Endothelial cell of hepatic sinusoid (primary cell): ENCODE data around the gene SNX15.
"Not testable (repeated sequence)": the region's sequence is repeated elsewhere in the genome, so short reads cannot be mapped to it uniquely, and the experiment has no call there.

Source experiments
- in situ Hi-C: cut with HindIII; loops from 2 replicates; pipeline ENCODE4 v1.10.0; 2017; ENCODE audit warnings: low sequenced_read_pairs

The SNX15 gene

GRCh38 chr11:65027213-65028067 is at the start of gene SNX15:
TSS of gene SNX15 (plus strand) at chr11:65027439. CDS start at chr11:65027538, 99 bp downstream.
- in situ Hi-C loops = no loop called here

DNA sequence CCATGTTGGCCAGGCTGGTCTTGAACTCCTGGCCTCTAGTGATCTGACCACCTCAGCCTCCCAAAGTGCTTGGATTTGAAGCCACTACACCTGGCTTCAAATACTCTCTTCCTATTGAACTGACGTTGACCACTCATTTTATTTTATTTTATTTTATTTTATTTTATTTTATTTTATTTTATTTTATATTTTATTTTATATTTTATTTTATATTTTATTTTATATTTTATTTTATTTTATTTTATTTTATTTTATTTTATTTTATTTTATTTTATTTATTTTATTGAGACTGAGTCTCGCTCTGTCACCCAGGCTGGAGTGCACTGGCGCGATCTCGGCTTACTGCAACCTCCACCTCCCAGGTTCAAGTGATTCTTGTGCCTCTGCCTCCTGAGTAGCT is 43.9 kb upstream of the SNX15 start:
- in situ Hi-C loops = not testable (repeated sequence)

- in situ Hi-C loops = no loop called here
Measured at GRCh38 chr11:64987998-64988854, 39.0 kb upstream of the SNX15 start.

- in situ Hi-C loops = no loop called here
Measured at GRCh38 chr11:64989416-64989815, 37.8 kb upstream of the SNX15 start.

DNA sequence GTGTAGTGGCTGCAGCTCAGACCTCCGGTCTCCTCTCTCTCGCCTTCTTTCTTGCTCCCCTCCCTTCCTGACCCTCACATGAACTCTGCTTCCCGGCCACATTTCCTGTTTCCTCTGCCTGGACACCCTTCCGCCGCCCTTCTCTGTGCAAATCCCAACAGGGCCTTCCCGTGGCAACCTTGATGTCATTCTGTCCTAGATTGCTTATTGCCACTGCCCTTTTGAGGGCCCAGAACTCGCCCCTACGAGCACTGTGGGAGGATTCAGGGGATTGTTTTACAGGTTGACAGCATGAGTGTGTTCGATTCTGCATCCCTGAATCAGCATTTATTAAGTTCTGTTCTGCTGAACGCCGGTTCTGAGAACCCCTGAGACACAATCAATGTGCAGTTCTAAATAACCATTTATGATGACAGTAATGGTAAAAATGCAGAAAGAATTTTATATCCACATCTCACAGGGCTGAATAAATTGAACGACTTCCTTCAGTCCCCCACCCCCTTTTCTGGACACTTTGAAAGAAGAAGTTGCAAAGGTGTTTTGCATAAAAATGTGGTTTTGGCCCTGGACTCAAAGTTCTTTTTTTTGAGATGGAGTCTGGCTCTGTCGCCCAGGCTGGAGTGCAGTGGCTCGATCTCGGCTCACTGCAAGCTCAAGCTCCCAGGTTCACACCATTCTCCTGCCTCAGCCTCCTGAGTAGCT is 36.9 kb upstream of the SNX15 start:
- in situ Hi-C loops = no loop called here

DNA sequence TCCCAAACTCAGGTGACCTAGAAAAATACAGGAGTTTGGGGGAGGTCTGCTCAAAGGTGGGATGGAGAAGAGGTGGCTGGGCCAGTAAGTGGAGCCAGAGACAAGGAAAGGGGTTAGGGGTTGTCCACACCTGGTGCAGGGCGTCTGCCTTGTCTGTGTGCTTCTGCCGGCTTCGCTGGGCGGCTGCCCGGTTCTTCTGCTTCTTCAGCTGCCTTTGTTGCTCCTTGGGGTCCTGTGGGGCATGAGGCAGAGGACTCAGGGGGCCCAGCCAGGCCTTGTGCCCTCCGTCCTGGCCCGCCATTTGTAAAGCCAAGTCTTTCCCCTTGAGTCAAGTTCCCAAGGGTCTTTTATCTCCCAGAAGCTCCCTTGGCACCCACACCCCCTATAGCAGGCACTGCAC is 32.9 kb upstream of the SNX15 start:
- in situ Hi-C loops = no loop called here

DNA sequence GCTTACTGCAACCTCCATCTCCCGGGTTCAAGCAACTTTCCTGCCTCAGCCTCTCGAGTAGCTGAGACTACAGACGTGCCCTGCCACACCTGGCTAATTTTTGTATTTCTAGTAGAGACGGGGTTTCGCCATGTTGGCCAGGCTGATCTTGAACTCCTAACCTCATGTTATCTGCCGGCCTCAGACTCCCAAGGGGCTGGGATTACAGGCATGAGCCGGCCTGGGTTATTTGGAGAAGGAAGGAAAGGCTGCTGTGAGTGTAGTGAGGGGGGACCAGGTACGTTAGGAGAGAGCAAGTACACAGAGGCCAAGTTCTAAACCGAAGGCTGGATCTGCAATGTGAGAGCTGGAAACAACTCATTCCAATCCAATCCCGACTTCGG is 30.9 kb upstream of the SNX15 start:
- in situ Hi-C loops = no loop called here

- in situ Hi-C loops = no loop called here
Measured at GRCh38 chr11:64996710-64997380, 30.4 kb upstream of the SNX15 start, which contains the start of gene BATF2. TSS of gene BATF2 (minus strand) at chr11:64996971. CDS start at chr11:64996914, 57 bp downstream.

GRCh38 chr11:64998141-64998540 is 29.1 kb upstream of the SNX15 start:
- in situ Hi-C loops = no loop called here

DNA sequence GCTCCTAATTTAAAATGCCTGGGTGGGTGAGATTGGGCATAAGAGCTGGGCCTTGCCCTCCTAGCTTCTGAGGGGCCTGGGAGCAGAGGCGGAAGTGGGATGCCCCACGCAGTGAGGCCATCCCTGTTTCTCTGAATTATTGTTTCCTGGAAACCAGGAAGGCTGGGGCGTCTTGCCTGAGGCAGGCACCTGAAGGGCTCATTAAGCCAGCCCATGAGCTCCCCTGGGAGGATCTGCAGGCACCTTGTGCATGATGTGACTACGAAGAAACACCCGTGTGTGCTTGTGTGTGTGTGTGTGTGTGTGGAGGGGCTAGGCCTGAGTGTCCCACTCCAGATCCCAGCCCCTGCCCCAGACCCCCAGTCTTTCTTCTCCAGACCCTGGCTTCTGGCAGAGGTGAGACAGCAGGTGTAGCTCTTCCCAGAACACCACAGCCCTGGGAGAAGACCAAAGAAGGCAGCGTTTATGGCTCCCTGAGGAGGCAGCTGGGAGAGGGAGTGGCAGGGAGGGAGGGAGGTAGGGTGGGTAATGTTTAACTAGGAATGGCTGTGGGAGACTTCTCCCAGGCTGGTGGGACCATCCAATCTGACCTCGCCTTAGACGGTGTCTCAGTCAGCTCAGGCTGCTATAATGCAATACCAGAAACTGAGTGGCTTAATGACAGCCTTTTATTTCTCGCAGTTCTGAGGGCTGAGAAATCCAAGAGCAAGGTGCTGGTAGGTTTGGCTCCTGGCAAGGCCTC is 28.4 kb upstream of the SNX15 start:
- in situ Hi-C loops = no loop called here

- in situ Hi-C loops = no loop called here
Measured at GRCh38 chr11:64999478-64999877, 27.8 kb upstream of the SNX15 start.

DNA sequence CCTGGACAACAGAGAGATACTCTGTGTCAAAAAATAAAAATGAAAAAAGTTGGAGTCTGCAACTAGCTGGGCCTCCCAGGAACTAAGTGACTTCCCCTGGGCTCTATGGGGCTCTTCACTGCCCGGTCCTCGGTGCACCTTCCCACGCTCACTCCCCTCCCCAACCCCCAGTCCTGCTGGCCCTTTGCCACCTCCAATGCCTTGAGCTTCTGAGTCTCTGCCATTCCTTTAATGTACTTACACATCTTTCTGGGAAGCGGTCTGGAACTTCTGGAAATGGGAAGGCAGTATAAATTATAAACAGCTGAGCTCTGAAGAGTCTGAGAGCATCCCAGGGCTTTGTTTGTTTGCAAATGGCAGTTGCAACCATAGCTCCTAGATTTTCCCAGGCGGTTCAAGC is 24.5 kb upstream of the SNX15 start:
- in situ Hi-C loops = no loop called here

GRCh38 chr11:65003282-65003681 is 24.0 kb upstream of the SNX15 start:
- in situ Hi-C loops = no loop called here

DNA sequence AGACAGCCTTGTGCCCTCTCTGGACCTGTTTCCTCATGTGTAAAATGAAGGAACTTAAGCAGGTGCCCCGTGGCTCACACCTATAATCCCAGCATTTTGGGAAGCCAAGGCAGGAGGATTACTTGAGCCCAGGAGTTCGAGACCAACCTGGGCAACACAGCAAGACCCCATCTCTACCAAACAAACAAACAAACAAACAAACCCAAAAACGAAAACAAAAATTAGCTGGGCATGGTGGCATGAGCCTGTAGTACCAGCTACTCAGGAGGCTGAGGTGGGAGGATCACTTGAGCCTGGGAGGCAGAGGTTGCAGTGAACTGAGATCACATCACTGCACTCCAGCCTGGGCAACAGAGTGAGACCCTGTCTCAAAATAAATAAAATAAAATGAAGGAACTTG is 23.3 kb upstream of the SNX15 start:
- in situ Hi-C loops = not testable (repeated sequence)

DNA sequence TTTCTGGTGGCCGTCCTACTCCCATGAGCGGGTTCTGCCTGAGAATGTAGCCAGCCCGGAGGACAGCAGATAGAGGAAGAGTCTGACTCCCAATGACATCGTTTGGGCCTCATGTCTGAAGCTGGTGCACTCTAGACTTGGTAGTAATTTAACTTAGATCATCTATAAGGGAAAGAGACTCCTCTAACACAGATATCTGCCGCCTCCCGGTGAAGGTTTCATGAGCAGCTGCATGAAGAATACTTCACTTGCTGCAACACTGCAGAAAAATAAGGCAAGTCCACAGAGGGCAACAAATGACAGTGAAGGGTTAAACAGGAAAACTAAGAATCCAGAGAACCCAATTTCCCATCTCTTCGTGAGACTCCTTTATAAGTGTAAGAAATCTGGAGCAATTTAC is 19.2 kb upstream of the SNX15 start:
- in situ Hi-C loops = no loop called here

DNA sequence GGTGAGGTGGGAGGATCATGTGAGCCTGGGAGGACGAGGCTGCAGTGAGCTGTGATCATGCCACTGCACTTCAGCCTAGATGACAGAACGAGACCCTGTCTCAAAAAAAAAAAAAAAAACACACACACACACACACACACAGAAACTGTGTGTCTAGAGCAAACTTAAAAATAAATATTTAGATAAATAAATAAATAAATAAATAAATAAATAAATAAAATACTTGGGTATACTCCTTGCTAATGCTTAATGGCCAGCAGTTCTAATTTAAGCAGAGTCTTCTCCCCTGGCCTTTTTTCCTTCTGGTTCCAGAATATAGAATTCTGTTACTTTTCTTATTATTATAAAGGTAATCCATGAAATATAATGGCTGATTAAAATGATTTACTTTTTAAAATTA is 18.4 kb upstream of the SNX15 start:
- in situ Hi-C loops = no loop called here

DNA sequence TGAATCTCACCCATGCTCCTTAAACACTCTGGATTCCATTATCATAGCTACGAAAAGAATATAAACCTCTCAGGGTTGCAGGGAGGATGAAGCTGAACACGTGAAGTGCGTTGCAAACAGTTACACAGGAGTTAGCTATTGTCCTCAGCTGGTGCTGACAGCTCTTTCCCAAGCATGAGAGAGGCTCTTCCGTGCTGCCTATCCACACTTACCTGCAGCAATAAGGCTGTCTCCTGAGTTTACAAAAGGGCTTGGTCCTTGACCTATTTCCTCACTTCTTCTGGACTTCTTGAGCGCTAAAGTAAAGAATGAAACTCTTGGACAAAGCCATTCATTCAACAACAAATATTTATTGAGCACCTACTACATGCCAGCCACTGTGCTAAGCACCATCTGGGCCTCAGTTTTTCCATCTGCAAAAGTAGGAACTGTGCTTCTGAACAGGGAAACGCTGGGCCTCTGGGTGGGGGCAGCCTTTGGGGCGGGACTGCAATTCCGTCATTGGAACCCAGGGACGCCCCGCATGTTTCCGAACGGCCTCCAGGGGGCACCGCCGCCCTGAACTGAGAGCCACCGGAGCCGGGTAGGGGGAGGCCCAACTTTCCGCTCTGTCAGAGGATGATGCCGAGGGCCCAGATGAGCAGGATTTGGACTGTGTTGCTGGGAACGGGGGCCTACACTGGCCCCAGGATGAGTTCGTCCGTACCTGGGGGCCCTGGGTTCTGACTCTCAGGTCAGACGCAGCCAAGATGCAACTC is 13.9 kb upstream of the SNX15 start:
- in situ Hi-C loops = no loop called here

GRCh38 chr11:65013888-65014725 is 13.1 kb upstream of the SNX15 start, which contains the start of gene ARL2:
TSS of gene ARL2 (plus strand) at chr11:65014160. CDS start at chr11:65014208, 48 bp downstream.
- in situ Hi-C loops = no loop called here
